Transverse colon (tissue), 4 donors: ENCODE measurements around the gene RPS15. TPM values are rescaled to one million over a fixed set of nuclear protein-coding genes. Genes with fewer than 3 reads are reported as not detected.

ENCODE experiments used
- DNase-seq: peaks from one replicate; pipeline ENCODE4 v3.0.0-alpha.2; 2019
- H3K27ac ChIP-seq, 4 donors: fragments of 200-600 bp; sonication (generic); 2 replicates each; pipeline ENCODE4 v1.5.1; 2016 to 2018; ENCODE audit warnings: inconsistent platforms in 4 of 4
- H3K27me3 ChIP-seq: fragments of 200-600 bp; sonication (generic); 2 replicates; pipeline ENCODE4 v1.5.1; 2017; ENCODE audit warnings: inconsistent platforms
- H3K36me3 ChIP-seq, 4 donors: fragments of 200-600 bp; sonication (generic); 2 replicates each; pipeline ENCODE4 v1.5.1; 2017 to 2019; ENCODE audit warnings: inconsistent platforms in 4 of 4
- H3K4me1 ChIP-seq, 4 donors: fragments of 200-600 bp; sonication (generic); 2 replicates each; pipeline ENCODE4 v1.5.1; 2017 to 2020; ENCODE audit warnings: inconsistent platforms in 4 of 4
- H3K4me3 ChIP-seq, 4 donors: fragments of 200-600 bp; sonication (generic); 1 replicate in 1 of 4; 2 replicates in 3 of 4; pipeline versions ENCODE4 v1.5.1 to v1.6.1; 2017 to 2019; ENCODE audit warnings: inconsistent platforms in 4 of 4
- H3K9me3 ChIP-seq, 2 donors: fragments of 200-600 bp; sonication (generic); 2 replicates each; pipeline ENCODE4 v1.5.1; 2017 to 2019; ENCODE audit warnings: inconsistent platforms in 2 of 2
- EP300 ChIP-seq: sonication (generic); formaldehyde crosslinking; IDR thresholded peaks from one replicate; pipeline ENCODE4 v1.6.1; 2017; ENCODE audit warnings: antibody characterized with exemption, low read depth
- POLR2A ChIP-seq: fragments of 450-650 bp; IDR thresholded peaks from one replicate; pipeline ENCODE4 v1.6.1; 2016; ENCODE audit warnings: antibody characterized with exemption, mild to moderate bottlenecking, moderate library complexity
- POLR2AphosphoS5 ChIP-seq, 3 donors: sonication (generic); formaldehyde crosslinking; IDR thresholded peaks; one replicate each; pipeline ENCODE4 v1.6.1; 2016; ENCODE audit warnings: antibody characterized with exemption in 3 of 3
- WGBS, 2 donors: methylation state at CpG; one replicate each; pipeline ENCODE4 v1.1.5; 2018; ENCODE audit warnings: low coverage in 1 of 2; 5-methylcytosine and 5-hydroxymethylcytosine counted together
- in situ Hi-C, 4 donors: fragments of 200-750 bp; cut with MboI; loops; one replicate each; pipeline versions ENCODE4 v1.15.0 to v1.15.1; 2017; ENCODE audit warnings: low sequenced_read_pairs in 3 of 4, low pct_ligation_motif_present in 1 of 4, low pct_unique_long_range_greater_than_20kb in 1 of 4
- intact Hi-C: fragments of 100-400 bp; cut with DNase I; formaldehyde crosslinking; loops from one replicate; pipeline ENCODE4 v1.15.1; 2023; ENCODE audit warnings: low total_unique reads
- total RNA-seq, 4 donors: library from RNA; depleted of rRNA; stranded (reverse); fragments of >200 nt; gene quantifications; one replicate each; pipeline ENCODE4 v1.1.0, GENCODE V29; 2016
- TF ChIP-seq, protein P1 (sequence below), 5 experiments: fragments of 200-600 bp in 3 of 5; fragments of 450-650 bp in 2 of 5; sonication (generic) in 3 of 5; IDR thresholded peaks; 1 replicate in 2 of 5; 2 replicates in 3 of 5; pipeline ENCODE4 v1.5.1; 2016 to 2017; ENCODE audit warnings: antibody characterized with exemption in 5 of 5, inconsistent platforms in 3 of 5, mild to moderate bottlenecking in 2 of 5, moderate library complexity in 1 of 5

Gene RPS15
- total RNA-seq, 4 donors from 2014 or later: 1,367 to 2,740 (median 2,511) TPM

DNA sequence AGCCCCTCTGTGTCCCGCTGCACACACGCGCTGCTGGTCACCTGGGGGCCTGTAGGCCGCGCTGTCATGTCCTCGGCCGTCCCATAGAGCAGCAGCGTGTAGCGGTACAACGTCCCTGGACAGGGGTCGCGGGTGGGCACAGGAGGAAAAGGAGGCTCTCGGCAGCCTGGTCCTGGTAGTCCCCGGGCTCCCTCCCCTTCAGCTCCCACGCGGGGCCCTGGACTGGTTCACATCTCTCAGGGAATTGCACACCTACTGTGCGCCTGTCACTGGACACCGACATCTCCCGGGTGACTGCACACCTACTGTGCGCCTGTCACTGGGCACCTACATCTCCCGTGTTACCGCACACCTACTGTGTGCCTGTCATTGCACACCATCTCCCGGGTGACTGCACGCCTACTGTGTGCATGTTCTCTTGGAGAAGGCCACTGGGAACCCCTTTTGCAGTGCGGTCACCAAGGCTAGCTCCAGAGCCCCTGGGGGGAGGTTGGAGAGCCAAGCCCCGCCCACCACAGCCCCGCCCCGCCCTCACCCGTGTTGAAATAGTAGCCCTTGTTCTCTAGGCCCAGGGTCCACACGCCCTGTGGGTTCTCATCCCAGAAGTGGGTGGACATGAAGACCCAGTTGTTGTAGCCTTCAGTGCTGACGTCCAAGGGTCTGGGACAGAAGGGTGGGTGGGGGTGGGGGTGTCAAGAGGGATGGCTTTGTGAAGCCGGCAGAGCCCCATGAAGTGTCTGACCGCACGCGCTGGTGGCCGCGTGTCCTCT, 44.4 kb downstream of the RPS15 start:
- no peak for DNase-seq
- Histone ChIP-seq H3K9me3 (no peaks in the 10 kb centered on the region), H3K36me3 (no peaks in the 10 kb centered on the region), H3K27ac (no peak overlapping the region), H3K4me1 (peaks cover 10 to 21% (median 15%) of the 10 kb centered on the region in 4 donors), H3K4me3 (no peak overlapping the region), H3K27me3 (no peaks in the 10 kb centered on the region)
- in situ Hi-C loops: no loop called here
- intact Hi-C loops: no loop called here
- 84% methylated on average over 34 of the region's 37 CpGs; no CpG with 5 or more reads in 1 of the 2 donors for WGBS, 2 donors
- TF ChIP-seq POLR2AphosphoS5 (IDR thresholded peaks at IDR 0.05): no peak

GRCh38 chr19:1483131-1483978, 45.2 kb downstream of the RPS15 start:
- Histone ChIP-seq H3K4me3 (no peak overlapping the region), H3K27ac (no peak overlapping the region), H3K27me3 (no peaks in the 10 kb centered on the region), H3K4me1 (peaks cover 4 to 12% (median 7%) of the 10 kb centered on the region in 4 donors), H3K9me3 (no peaks in the 10 kb centered on the region), H3K36me3 (no peaks in the 10 kb centered on the region)
- intact Hi-C loops: no loop called here
- 96% methylated on average over 38 of the region's 77 CpGs; no CpG with 5 or more reads in 1 of the 2 donors for WGBS, 2 donors
- TF ChIP-seq, protein P1, sequence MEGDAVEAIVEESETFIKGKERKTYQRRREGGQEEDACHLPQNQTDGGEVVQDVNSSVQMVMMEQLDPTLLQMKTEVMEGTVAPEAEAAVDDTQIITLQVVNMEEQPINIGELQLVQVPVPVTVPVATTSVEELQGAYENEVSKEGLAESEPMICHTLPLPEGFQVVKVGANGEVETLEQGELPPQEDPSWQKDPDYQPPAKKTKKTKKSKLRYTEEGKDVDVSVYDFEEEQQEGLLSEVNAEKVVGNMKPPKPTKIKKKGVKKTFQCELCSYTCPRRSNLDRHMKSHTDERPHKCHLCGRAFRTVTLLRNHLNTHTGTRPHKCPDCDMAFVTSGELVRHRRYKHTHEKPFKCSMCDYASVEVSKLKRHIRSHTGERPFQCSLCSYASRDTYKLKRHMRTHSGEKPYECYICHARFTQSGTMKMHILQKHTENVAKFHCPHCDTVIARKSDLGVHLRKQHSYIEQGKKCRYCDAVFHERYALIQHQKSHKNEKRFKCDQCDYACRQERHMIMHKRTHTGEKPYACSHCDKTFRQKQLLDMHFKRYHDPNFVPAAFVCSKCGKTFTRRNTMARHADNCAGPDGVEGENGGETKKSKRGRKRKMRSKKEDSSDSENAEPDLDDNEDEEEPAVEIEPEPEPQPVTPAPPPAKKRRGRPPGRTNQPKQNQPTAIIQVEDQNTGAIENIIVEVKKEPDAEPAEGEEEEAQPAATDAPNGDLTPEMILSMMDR (IDR thresholded peaks at IDR 0.05): no peak
- TF ChIP-seq EP300 (no peak), POLR2AphosphoS5 (IDR thresholded peaks at IDR 0.05) (no peak), POLR2A (no peak)
- no peak for DNase-seq
- in situ Hi-C loops: no loop called here

- intact Hi-C loops (no loop called here), in situ Hi-C loops (no loop called here)
- Histone ChIP-seq H3K9me3 (no peaks in the 10 kb centered on the region), H3K27ac (no peak overlapping the region), H3K4me3 (no peak overlapping the region), H3K27me3 (no peaks in the 10 kb centered on the region), H3K36me3 (no peaks in the 10 kb centered on the region), H3K4me1 (peaks cover 4 to 8% (median 6%) of the 10 kb centered on the region in 4 donors)
- WGBS, 2 donors: 94% methylated on average over 22 of the region's 23 CpGs; no CpG with 5 or more reads in 1 of the 2 donors
- TF ChIP-seq, protein P1 (IDR thresholded peaks at IDR 0.05): no peak
- TF ChIP-seq EP300: no peak
- TF ChIP-seq POLR2A: no peak
- no peak for TF ChIP-seq POLR2AphosphoS5 (IDR thresholded peaks at IDR 0.05)
- no peak for DNase-seq
Measured at GRCh38 chr19:1483979-1484428, 45.8 kb downstream of the RPS15 start.

DNA sequence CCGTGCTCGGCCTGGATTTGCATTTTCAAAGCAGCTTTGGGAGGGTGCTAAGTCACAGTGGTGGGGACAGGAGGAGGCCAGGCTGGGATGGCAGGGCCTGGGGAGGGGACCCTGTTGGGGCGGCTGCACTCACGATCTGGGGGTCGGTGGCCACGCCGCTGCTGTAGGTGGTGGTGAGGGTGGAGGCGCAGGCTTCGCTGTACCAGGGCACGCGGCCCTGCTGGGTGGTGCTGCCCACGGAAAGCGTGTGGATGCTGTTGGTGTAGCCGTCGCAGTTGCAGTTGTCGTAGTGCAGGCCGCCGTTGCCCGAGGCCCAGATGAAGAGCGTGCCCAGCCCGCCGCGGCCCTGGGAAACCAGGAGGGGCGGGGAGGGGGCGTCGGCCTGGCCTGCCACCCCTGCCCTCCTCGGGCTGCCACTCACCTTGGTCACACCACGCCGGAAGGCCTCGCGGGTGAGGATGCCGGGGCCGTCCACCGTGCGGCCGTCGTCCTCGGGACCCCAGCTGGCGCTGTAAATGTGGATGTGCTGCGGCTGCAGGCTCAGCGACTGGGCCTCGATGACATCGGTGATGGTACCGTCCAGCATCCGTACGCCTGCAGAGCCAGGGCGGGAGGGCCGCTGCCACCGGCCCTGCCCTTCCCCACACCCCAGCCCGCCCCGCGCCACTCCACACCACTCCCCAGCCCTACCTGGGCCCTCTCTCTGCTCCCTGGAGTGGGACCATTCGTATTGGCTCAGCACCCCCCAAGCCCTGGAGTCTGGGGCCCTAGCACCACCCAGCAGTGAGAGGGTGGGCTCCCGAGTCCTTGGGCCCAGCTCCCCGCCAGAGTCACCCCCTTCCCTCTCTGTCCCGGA, 48.8 kb downstream of the RPS15 start:
- Histone ChIP-seq H3K4me3 (no peak overlapping the region), H3K9me3 (no peaks in the 10 kb centered on the region), H3K4me1 (peaks cover 10 to 17% (median 15%) of the 10 kb centered on the region in 4 donors), H3K27ac (no peak overlapping the region), H3K36me3 (no peaks in the 10 kb centered on the region), H3K27me3 (peaks cover 7% of the 10 kb centered on the region)
- intact Hi-C loops: no loop called here
- no peak for DNase-seq
- 94% methylated on average over 56 of the region's 56 CpGs; no CpG with 5 or more reads in 1 of the 2 donors for WGBS, 2 donors
- in situ Hi-C loops: no loop called here
- TF ChIP-seq, protein P1 (IDR thresholded peaks at IDR 0.05): no peak
- TF ChIP-seq POLR2A: no peak
